Activated naive CD4-positive, alpha-beta T cell treated with anti-CD3 and anti-CD28 coated beads, Interleukin-2, amount 10 ng/mL, durations not matched to agents 7 days and 5 days (primary cell): Measurements from ENCODE around the gene CYB5R4.
"Not testable (repeated sequence)": the region's sequence is repeated elsewhere in the genome, so short reads cannot be mapped to it uniquely, and the experiment has no call there.

ENCODE experiments used
- CTCF ChIA-PET: fragments of 350-600 bp; sonication (Branson Sonifier 250); formaldehyde crosslinking; loops from one replicate; lab custom pipeline; 2021; ENCODE audit warnings: antibody characterized with exemption; lab: Charles Lee
- DNase-seq: peaks from one replicate; pipeline ENCODE4 v3.0.0-alpha.2; 2020
- H3K27ac Mint-ChIP-seq: one replicate; pipeline ENCODE4 v1.8.0; 2021; ENCODE audit warnings: mild to moderate bottlenecking, moderate library complexity, mixed read lengths
- H3K27me3 Mint-ChIP-seq: one replicate; pipeline ENCODE4 v1.8.0; 2021; ENCODE audit warnings: mild to moderate bottlenecking, mixed read lengths
- H3K36me3 Mint-ChIP-seq: one replicate; pipeline ENCODE4 v1.8.0; 2021; ENCODE audit warnings: mixed read lengths
- H3K4me1 Mint-ChIP-seq: one replicate; pipeline ENCODE4 v1.8.0; 2021; ENCODE audit warnings: mixed read lengths
- H3K4me3 Mint-ChIP-seq: one replicate; pipeline ENCODE4 v1.8.0; 2021; ENCODE audit warnings: mild to moderate bottlenecking, moderate library complexity, mixed read lengths
- H3K9me3 Mint-ChIP-seq: one replicate; pipeline ENCODE4 v1.8.0; 2021; ENCODE audit warnings: mixed read lengths

Gene CYB5R4

GRCh38 chr6:83908813-83909212 is 49.3 kb downstream of the CYB5R4 start:
- H3K27me3 Mint-ChIP-seq, result no peaks in the 10 kb centered on the region
- H3K27ac Mint-ChIP-seq, result no peak overlapping the region
- peaks cover 7% of the 10 kb centered on the region for H3K4me1 Mint-ChIP-seq
- no peak overlapping the region for H3K4me3 Mint-ChIP-seq
- H3K9me3 Mint-ChIP-seq, result peaks cover 13% of the 10 kb centered on the region
- no peak for DNase-seq
- CTCF ChIA-PET, result no interaction called here
- peaks cover 9% of the 10 kb centered on the region for H3K36me3 Mint-ChIP-seq

GRCh38 chr6:83911278-83911677 is 51.8 kb downstream of the CYB5R4 start:
- no peak overlapping the region for H3K27ac Mint-ChIP-seq
- H3K4me1 Mint-ChIP-seq, result peaks cover 7% of the 10 kb centered on the region
- no peak for DNase-seq
- CTCF ChIA-PET, result no interaction called here
- H3K9me3 Mint-ChIP-seq, result no peaks in the 10 kb centered on the region
- no peak overlapping the region for H3K4me3 Mint-ChIP-seq
- no peaks in the 10 kb centered on the region for H3K27me3 Mint-ChIP-seq
- peaks cover 7% of the 10 kb centered on the region for H3K36me3 Mint-ChIP-seq

GRCh38 chr6:83914953-83915352 is 55.5 kb downstream of the CYB5R4 start:
- H3K27me3 Mint-ChIP-seq, result no peaks in the 10 kb centered on the region
- no peak overlapping the region for H3K4me3 Mint-ChIP-seq
- DNase-seq, result no peak
- H3K36me3 Mint-ChIP-seq, result peaks cover 3% of the 10 kb centered on the region
- no peak overlapping the region for H3K27ac Mint-ChIP-seq
- peaks cover 6% of the 10 kb centered on the region for H3K4me1 Mint-ChIP-seq
- CTCF ChIA-PET, result no interaction called here
- H3K9me3 Mint-ChIP-seq, result no peaks in the 10 kb centered on the region

GRCh38 chr6:83917001-83917400 is 57.5 kb downstream of the CYB5R4 start:
- Mint-ChIP-seq H3K4me1 (no peaks in the 10 kb centered on the region), H3K9me3 (no peaks in the 10 kb centered on the region), H3K27ac (no peak overlapping the region), H3K36me3 (peaks cover 2% of the 10 kb centered on the region), H3K4me3 (no peak overlapping the region), H3K27me3 (no peaks in the 10 kb centered on the region)
- CTCF ChIA-PET, result no interaction called here
- DNase-seq, result no peak

DNA sequence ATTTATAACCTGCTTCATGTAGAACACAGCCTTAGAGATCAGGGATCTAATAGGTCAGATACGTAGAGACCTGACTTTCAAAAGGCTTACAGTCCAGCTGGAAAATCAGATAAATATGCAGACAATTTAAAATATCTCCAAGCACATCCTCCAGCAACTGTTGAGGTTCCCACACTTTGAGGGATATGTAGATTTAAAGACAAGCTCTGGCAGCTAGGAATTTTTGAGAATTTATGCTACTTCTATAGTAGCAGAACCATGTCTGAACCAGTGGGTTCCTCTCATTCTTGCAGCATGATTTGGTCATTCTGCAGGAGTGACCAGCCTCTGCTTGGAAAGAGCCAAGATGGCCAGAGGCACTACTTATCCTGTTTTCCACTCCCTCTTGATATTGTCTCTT is 60.5 kb downstream of the CYB5R4 start:
- CTCF ChIA-PET, result no interaction called here
- Mint-ChIP-seq H3K4me1 (no peaks in the 10 kb centered on the region), H3K36me3 (peaks cover 6% of the 10 kb centered on the region), H3K27ac (no peak overlapping the region), H3K27me3 (no peaks in the 10 kb centered on the region), H3K4me3 (no peak overlapping the region), H3K9me3 (no peaks in the 10 kb centered on the region)
- no peak for DNase-seq

DNA sequence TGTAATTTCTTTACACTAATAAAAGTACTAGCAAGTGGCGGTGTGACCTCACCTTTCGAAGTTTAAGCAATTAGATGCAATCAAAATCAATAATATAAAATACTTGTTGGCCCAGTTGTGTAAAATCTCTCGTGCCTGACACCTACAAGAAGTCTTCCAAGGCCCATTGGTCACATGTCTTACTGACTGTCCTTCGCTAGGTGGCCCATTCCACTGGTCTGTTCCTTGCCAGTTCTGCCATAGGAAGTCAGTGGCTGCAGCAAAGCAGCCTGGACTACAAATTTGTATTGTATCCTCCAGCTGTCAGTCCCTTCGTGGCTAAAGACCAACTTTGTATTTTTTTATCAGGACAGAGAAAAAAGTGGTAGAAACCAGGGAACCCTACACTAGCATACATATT is 61.8 kb downstream of the CYB5R4 start:
- no peaks in the 10 kb centered on the region for H3K27me3 Mint-ChIP-seq
- no peaks in the 10 kb centered on the region for H3K4me1 Mint-ChIP-seq
- no peak overlapping the region for H3K27ac Mint-ChIP-seq
- no peaks in the 10 kb centered on the region for H3K9me3 Mint-ChIP-seq
- no peak overlapping the region for H3K4me3 Mint-ChIP-seq
- DNase-seq, result no peak
- CTCF ChIA-PET, result no interaction called here
- H3K36me3 Mint-ChIP-seq, result peaks cover 14% of the 10 kb centered on the region

- Mint-ChIP-seq H3K27me3 (no peaks in the 10 kb centered on the region), H3K27ac (no peak overlapping the region), H3K4me3 (no peak overlapping the region), H3K4me1 (no peaks in the 10 kb centered on the region), H3K9me3 (no peaks in the 10 kb centered on the region), H3K36me3 (peaks cover 29% of the 10 kb centered on the region)
- DNase-seq, result no peak
- CTCF ChIA-PET, result no interaction called here
Observed at GRCh38 chr6:83927470-83927869, 68.0 kb downstream of the CYB5R4 start.

DNA sequence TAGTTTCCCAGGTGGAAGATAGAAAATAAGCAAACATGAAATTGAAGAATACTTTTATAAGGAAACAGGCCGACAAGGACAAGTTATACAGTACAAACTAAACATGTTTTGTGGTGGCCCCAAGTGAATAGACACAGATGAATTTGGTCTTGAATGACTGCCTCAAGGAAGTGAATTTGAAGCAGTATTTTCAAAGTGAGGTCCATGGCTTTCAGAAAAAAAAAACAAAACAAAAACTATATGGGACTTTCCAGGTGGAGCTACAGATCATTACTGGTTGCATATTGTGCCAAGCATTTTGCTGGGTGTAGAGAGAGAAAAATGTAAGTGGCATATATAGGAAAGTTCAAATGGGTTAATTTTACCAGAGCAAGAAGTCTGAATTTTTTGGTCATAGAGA is 68.8 kb downstream of the CYB5R4 start:
- CTCF ChIA-PET, result no interaction called here
- Mint-ChIP-seq H3K27ac (no peak overlapping the region), H3K4me3 (no peak overlapping the region), H3K4me1 (no peaks in the 10 kb centered on the region), H3K9me3 (no peaks in the 10 kb centered on the region), H3K36me3 (peaks cover 29% of the 10 kb centered on the region), H3K27me3 (no peaks in the 10 kb centered on the region)
- no peak for DNase-seq

- H3K27me3 Mint-ChIP-seq, H3K27ac Mint-ChIP-seq, H3K4me3 Mint-ChIP-seq, DNase-seq, CTCF ChIA-PET, H3K4me1 Mint-ChIP-seq, H3K36me3 Mint-ChIP-seq: not testable (repeated sequence)
- peaks cover 26% of the 10 kb centered on the region for H3K9me3 Mint-ChIP-seq
Observed at GRCh38 chr6:83946201-83946833, 86.8 kb downstream of the CYB5R4 start.

- DNase-seq, H3K4me3 Mint-ChIP-seq, H3K27ac Mint-ChIP-seq, H3K27me3 Mint-ChIP-seq, CTCF ChIA-PET, H3K4me1 Mint-ChIP-seq, H3K36me3 Mint-ChIP-seq: not testable (repeated sequence)
- peaks cover 26% of the 10 kb centered on the region for H3K9me3 Mint-ChIP-seq
Observed at GRCh38 chr6:83947983-83948382, 88.5 kb downstream of the CYB5R4 start.

GRCh38 chr6:83948851-83949250 is 89.4 kb downstream of the CYB5R4 start:
- Mint-ChIP-seq H3K4me3 (no peak overlapping the region), H3K27me3 (no peaks in the 10 kb centered on the region), H3K4me1 (no peaks in the 10 kb centered on the region), H3K36me3 (peaks cover 1% of the 10 kb centered on the region), H3K9me3 (peaks cover 23% of the 10 kb centered on the region), H3K27ac (no peak overlapping the region)
- CTCF ChIA-PET, result interaction anchor here (0.6 kb wide), 1 partner anchor 79 kb away, joined by 4 read pairs; no protein-coding TSS in a partner anchor
- DNase-seq, result no peak

DNA sequence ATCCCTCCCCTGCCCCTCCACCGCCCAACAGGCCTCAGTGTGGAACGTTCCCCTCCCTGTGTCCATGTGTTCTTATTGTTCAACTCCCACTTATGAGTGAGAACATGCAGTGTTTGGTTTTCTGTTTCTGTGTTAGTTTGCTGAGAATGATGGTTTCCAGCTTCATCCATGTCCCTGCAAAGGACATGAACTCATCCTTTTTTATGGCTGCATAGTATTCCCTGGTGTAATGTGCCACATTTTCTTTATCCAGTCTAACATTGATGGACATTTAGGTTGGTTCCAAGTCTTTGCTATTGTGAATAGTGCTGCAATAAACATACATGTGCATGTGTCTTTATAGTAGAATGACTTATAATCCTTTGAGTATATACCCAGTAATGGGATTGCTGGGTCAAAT is 91.9 kb downstream of the CYB5R4 start:
- H3K27ac Mint-ChIP-seq, H3K4me1 Mint-ChIP-seq, H3K27me3 Mint-ChIP-seq, H3K9me3 Mint-ChIP-seq, CTCF ChIA-PET, H3K4me3 Mint-ChIP-seq, DNase-seq: not testable (repeated sequence)
- peaks cover 12% of the 10 kb centered on the region for H3K36me3 Mint-ChIP-seq

DNA sequence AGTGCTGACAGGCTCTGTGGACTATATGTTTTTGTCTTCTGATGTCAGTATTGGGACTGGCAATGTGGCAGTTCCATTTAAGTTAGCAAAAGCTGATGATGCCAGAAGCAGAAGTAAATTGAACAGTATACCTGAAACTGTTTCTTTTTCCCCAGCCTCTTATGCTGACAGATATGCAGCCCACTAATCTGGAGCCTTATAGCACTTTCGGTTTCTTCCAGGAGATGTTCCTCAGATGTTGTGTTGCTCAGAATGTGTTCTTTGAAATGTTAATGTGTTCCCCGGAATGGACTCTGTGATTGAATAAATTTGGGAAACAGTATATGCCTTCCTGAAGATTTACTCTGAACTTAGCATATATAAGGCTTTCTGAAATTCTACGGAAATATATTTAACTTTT is 93.3 kb downstream of the CYB5R4 start:
- CTCF ChIA-PET, result no interaction called here
- H3K36me3 Mint-ChIP-seq, result peaks cover 17% of the 10 kb centered on the region
- H3K4me1 Mint-ChIP-seq, result peaks cover 2% of the 10 kb centered on the region
- no peaks in the 10 kb centered on the region for H3K9me3 Mint-ChIP-seq
- no peaks in the 10 kb centered on the region for H3K27me3 Mint-ChIP-seq
- no peak overlapping the region for H3K4me3 Mint-ChIP-seq
- no peak overlapping the region for H3K27ac Mint-ChIP-seq
- DNase-seq, result no peak

DNA sequence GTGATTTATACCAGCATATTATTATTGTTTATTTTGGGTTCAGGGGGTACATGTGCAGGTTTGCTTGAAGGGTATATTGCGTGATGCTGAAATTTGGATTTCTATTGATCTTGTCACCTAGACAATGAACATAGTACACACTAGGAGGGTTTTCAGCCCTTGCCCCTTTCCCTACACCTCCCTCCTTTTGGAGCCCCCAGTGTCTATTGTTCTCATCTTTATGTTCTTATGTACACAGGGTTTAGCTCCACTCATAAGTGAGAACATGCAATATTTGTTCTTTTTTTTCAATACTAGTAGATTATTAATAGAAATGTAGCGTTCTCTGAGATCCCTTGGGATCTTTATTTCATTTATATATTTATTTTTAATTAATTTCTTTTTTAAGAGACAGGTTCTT is 94.9 kb downstream of the CYB5R4 start:
- Mint-ChIP-seq H3K9me3 (no peaks in the 10 kb centered on the region), H3K4me3 (no peak overlapping the region), H3K27ac (no peak overlapping the region), H3K36me3 (peaks cover 22% of the 10 kb centered on the region), H3K27me3 (no peaks in the 10 kb centered on the region), H3K4me1 (peaks cover 2% of the 10 kb centered on the region)
- DNase-seq, result no peak
- CTCF ChIA-PET, result no interaction called here

DNA sequence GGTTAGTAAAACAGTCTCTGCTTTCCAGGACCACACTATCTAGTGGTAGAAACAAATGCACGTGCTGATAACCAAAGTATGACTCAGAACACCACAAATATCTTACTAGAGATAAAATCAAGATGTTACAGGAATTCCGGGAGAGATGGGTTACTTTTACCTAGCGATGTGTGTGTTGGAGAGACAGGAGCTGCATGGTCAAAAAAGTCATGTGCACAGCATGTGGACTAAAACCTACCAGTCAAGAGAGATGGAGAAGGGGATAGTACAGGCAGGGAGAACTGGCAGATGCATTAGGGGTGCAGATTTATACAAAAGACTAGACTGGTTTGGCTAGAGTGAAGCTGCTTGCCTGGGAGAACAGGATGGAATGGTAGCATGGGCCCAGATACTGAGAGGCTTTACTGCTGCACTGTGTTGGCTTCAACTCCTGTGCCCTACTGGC is 98.8 kb downstream of the CYB5R4 start:
- Mint-ChIP-seq H3K4me1 (peaks cover 2% of the 10 kb centered on the region), H3K27ac (no peak overlapping the region), H3K9me3 (no peaks in the 10 kb centered on the region), H3K36me3 (peaks cover 38% of the 10 kb centered on the region), H3K4me3 (no peak overlapping the region), H3K27me3 (no peaks in the 10 kb centered on the region)
- DNase-seq, result no peak
- CTCF ChIA-PET, result no interaction called here
